SIG-M5 treated with dmso at 0.1 percent for 504 hours (cell line): ENCODE measurements around the gene FIGN.

Source experiments
- DNase-seq: peaks from one replicate; lab custom pipeline; 2025; ENCODE audit not compliant: unreplicated experiment; lab: John Stamatoyannopoulos, UW

FIGN gene

DNA sequence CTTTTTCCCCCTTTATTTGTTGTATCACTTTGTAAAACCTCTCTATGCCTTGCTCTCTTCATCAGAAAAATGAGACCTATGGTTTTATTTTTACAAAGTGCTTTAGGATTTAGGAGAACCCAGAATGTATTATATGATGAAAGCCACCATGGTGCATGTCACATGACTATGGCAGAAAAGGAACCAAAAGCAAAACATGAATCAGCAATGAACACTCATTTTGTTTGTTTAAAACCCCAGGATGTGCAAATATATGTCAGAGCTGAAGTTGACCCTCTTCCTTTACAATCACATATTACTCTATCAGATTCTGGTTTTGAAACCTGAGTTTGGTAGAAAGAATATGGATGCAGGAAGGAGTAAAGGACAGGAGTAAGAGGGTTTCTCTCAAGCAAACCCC, 70.0 kb downstream of the FIGN start:
- no peak for DNase-seq

DNA sequence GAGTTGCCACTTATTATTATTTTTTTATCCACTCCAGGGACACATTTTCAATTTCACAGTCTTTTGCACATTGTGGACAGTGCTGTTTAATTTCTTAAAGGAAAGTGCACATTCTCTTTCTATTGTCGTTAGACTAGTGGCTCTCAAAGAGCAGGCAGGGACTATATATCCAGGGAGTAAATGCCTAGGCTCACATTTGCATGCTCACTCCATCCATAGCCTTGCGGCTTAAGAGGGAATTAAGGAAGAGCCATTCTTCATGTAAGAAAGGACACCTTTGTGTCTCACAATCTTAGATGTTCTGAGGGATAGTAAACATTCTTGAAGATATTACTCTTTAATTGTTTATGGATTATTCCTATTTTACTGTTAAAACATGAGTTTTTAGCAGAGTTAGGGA, 70.8 kb downstream of the FIGN start:
- no peak for DNase-seq

DNA sequence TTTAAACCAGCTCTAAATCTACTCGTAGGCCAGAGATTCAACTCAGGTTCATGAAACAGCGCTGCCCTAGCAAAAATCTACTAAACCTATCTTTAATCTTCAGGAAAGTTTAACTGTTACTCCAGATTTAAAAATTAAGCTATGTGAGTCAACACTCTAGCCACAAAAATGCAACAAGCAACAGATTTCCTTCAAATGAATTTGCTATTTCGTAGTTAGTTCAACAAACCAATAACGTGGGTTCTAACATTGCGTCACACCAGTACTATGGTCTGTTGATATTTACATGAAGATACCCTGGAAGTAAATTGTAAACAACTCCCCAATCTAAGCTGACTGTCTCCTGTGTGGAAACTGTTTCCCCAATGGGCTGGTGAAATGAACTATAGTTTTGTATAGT, 71.2 kb downstream of the FIGN start:
- DNase-seq = no peak

DNA sequence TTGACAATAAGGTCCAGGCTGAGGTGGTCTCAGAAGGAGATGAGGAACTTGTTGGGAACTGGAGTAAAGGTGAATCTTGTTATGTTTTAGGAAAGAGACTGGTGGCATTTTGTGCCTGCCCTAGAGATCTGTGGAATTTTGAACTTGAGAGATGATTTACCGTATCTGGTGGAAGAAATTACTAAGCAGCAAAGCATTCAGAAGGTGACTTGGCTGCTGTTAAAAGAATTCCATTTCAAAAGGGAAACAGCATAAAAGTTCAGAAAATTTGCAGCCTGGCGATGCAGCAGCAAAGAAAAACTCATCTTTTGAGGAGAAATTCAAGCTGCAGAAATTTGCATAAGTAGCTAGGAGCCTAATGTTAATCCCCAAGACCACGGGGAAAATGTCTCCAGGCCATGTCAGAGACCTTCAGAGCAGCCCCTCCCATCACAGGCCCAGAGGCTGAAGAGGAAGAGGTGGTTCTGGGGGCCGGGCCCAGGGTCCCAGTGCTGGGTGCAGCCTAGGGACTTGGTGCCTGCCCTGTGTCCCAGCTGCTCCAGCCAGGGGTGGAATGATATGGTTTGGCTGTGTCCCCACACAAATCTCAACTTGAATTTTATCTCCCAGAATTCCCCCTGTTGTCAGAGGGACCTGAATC, 73.5 kb downstream of the FIGN start:
- no peak for DNase-seq

DNA sequence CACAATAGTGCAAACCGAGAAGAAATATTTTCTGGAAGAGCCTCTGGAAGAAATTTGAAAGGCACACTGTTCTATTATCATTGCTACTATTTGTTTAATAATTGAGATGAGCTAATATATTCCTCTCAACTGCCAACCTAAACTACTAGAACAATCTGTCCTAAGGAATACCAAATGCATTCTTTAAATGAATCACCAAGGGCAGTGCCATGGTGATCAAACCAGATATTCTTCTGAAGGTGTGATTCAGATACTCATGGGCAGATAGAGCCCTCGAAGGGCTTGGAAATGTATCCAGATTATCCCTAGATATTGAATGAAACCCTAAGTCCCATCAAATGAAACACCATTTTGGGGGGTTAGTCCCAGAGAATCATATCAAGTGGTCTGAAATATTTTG, 76.6 kb downstream of the FIGN start:
- DNase-seq = no peak

DNA sequence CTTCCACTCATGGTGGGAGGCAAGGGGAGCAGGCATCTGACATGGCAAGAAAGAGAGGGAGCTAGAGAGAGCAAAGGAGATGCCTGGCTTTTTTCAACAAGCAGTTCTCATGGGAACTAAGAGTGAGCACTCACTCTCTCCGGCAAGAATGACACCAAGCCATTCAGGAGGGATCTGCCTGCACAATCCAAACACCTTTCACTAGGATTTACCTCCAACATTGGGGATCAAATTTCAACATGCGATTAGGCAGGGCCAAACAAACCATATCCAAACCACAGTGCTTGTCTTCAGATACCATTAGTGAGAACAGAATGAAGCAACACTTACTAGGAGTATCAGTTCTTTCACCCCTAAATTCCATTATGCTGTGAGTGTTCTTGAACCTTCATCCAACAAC, 77.3 kb downstream of the FIGN start:
- DNase-seq = no peak

DNA sequence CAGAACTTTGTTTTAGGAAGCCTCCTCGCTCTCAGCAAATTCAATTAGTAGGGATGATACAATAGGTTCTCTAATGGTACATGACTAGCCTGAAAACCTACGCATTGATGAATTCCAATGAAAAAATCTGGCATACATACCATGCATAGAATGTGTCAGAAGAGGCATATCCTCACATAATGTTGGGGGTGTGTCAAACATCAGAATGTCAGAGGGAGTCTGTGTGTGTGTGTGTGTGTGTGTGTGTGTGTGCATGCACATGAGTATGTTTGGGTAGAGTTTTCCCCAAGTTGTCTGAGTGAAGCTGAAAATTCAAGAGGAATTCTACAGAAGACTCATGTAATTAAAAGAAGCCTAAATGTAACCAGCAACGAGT, 78.5 kb downstream of the FIGN start:
- no peak for DNase-seq

DNA sequence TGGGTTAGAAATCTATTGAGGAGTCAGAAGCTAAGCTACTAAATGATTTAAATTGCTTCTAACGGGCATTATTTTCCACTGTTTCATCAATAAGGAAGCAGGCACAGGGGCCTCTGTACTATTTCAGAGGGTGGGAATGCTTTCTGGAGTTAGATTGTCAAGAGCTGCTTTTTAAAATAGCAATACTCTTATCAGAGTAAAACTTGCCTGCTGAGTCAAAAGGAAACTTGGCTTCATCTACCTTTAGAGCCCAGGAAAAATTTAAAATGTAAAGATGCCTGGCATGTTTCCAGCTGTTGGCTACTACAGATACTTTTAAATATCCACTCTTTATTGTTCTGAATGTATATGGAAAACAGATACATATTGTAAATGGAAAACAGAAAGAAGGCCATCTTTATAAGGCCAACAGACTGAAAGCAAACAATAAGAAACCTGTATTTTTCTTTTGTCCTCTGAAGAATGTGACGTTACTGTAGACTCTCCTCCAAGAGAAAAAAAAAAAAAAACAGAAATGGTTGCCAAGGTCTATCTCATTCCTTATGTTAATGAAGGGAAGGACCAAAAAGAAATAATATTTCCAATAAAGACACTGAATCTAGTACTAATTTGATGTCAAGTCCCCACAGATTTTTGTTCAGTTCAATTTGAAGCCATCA, 79.1 kb downstream of the FIGN start:
- DNase-seq = no peak

DNA sequence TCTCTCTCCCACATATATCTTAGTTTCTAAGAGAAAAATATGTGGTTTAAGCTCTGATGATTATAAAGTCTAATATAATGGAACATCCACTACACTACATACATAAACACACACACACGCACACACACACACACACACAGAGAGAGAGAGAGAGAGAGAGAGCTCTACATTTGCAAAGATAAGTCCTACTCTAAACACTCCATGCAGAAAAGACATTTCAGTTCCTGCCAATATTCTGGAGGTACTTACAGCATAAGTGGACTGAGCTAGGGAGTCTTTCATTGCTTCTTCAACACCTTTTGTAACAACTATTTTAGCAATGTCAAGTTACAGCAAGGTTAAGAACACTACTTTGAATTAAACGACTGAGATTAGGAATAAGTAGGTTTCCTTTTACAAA, 80.1 kb downstream of the FIGN start:
- no peak for DNase-seq

DNA sequence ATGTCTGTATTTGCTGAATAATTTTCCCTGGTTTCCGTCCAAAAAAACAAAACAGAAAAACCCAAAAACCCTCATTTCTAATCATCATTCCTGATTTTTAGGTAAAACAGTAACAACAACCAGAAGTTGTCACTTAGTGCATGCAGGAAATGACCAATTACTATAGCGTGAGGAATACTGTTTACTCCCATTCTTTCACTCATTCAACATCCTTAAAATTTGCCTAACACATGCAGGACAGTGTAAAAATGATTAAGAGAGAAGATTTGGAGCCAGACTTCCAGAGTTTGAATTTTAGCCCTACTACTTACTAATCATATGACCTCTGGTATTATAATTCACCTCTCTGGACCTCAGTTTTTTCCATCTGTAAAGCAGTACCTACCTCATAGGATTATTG, 83.1 kb downstream of the FIGN start:
- no peak for DNase-seq

DNA sequence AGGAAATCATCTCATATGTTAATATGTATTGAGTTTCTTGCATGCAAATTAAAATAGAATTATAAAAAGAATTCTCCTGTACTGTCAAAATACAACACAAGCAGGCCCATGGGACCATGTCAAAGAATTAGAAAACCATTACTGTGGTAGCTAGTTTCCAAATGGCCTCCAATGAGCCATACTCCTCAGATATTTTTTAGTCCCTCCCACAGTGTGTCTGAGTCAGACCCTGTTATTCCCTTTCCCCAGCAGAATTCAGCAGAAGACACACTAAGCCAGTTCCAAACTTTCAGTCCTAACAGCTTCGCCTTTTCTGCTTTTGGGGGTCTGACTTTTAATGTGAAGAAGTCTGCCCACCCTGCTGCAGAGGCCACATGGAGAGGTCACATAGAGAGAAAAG, 86.7 kb downstream of the FIGN start:
- DNase-seq = no peak

DNA sequence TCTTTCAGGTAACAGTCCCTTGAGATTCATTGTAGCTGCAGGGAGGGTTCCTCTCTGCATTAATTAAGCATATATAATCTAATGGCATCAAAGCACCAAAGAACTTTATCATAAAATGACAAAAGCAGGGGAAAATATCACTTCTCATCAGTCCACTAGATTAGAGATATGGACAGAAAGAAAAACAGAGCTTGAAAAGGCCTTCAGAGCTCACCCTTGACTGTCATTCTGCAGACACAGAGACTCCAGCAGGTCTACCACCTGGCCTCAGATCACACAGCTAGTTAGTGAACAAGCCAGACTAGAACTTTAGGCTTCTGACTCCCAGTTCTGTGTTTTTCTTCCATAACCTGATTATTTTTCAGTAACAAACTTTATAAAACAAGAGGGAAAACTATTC, 88.5 kb downstream of the FIGN start:
- DNase-seq = no peak

DNA sequence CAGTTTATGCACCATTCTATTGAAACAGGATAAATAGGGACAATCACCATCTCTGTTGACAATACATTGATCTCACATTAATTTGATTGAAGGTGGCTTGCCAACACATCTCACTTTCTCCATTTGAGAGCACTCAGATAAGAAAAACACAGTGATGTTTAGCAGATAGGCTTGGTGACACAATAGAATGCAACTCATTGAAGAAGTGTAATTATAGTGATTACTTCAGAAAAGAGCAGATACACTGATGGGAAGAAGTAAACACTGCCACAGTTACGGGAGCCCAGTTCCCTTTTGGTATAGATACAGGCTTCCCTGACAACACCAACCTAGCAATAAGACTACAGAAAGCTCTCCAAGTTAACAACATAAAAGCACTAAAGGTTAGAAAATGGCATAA, 89.1 kb downstream of the FIGN start:
- DNase-seq = no peak

DNA sequence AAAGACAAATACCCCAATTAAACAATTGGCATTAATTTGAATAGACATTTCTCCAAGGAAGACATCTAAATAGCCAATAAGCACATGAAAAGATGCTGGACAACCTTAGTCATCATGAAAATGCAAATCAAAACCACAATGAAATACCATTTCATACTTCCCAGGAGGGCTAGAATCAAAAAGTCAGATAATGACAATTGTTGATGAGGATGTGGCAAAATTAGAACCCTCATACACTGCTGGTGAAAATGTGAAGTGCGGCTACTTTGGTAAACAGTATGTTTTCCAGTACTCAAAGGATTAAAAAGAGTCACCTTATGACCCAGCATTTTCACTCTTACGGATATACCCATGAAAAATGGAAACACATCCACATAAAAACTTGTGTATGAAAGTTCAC, 91.6 kb downstream of the FIGN start:
- no peak for DNase-seq

DNA sequence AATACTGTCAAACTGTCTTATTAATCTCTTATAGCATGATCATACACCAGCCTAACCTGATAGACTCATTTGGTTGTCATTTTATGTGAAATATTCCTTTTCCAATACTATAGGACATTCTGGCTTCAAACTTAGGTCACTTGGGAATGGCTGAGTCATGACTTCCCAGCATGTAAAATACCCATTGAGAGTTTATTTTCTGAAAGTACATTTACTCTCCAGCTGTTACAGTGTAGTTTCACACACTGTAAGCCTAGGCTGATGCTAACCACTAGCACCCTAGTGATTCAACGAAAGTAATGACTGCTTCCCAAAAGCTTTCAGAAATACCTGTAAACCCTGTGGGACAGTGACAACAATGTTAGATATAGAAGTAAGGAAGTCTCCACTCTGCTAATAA, 93.8 kb downstream of the FIGN start:
- no peak for DNase-seq

DNA sequence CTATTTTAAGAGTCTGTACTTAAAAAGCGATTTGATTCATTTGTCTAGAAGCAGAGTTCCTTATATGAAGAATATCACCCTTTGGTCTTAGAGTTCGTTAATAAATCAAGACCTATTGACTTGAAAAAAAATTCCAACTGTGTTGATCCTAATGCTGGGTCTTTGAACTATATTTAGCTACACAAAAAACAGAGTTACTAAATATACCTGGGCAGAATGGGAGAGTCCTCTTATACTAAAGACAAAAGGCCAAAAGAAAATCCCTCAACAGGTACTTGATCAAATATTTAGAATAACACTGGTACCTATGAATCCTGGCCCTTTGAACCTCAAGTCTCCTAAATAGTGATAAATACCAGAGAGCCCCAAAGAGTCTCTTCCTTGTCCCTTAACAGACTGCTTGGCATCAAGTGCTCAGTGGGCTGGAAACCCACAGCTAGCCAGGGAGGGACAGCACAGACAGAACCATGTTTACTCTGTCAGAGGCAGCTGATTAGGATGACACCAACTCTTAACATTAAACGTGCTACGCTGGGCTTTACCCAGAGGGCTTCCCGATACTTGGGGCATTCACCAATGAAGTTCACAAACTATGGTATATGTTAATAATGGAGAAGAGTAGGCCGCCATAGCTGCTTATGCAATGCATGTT, 95.1 kb downstream of the FIGN start:
- DNase-seq = no peak

DNA sequence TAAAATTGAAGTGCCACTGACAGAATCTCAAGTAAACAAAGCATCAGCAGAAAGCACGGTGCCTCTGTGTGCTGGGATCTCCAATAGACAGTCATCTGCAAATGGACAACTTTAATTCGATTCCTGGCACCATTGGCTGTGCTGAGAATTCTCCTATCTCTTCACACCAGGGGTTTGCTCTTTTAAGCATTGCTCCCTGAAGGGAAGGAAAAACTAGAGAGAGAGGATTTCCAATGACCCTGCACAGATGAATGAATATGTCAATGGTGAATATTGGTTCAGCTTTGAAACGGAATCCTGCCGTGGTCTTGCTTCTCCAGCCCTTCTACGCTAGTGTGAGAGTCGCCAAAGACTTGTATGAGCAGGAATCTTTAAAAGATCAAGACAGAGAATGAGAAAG, 97.9 kb downstream of the FIGN start:
- DNase-seq = no peak

DNA sequence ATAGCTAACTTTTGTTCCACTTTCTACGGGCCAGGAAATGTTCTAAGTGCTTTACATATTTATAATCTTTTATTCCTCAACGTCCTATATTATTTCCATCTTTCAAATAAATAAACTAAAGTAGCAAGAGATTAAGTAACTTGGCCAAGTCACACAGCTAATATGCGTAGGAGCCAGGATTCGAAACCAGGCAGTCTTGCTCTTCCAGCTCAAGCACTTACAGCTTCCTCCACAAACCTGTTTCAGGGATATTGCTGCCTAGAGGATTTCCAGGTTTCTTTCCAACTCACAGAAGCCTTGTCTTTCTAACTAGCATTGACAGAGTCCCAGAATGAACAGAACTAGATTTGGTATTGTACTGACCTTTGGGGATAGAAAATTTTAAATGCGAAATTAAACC, 102.5 kb downstream of the FIGN start:
- DNase-seq = no peak

DNA sequence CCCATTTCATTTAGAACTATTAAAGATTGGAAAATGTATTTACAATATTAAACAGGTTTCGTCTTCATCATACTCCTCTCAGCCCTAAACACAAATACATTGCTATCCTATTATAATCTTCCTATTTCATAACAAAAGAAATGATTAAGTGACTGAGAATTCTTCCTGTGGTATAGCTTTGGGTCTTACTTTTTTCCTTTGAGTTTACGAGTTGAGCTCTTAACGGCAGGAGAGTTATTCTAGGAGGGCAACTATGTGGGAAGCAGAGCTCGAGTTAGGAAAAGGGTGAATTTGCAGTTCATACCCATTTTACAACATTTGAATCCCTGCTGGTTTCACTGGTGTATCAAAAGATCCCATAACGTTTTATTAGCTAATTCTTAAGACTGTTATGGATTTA, 105.0 kb downstream of the FIGN start:
- DNase-seq = no peak

DNA sequence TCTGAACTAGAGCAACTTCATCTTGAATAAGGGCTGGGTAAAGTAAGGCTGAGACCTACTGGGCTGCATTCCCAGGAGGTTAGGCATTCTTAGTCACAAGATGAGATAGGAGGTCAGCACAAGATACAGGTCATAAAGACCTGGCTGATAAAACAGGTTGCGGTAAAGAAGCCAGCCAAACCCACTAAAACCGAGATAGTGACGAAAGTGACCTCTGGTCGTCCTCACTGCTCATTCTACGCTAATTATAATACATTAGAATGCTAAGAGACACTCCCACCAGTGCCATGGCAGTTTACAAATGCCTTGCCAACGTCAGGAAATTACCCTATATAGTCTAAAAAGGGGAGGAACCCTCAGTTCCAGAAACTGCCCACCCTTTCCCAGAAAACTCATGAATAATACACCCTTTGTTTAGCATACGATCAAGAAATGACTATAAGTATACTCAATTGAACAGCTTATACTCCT, 109.1 kb downstream of the FIGN start:
- no peak for DNase-seq

DNA sequence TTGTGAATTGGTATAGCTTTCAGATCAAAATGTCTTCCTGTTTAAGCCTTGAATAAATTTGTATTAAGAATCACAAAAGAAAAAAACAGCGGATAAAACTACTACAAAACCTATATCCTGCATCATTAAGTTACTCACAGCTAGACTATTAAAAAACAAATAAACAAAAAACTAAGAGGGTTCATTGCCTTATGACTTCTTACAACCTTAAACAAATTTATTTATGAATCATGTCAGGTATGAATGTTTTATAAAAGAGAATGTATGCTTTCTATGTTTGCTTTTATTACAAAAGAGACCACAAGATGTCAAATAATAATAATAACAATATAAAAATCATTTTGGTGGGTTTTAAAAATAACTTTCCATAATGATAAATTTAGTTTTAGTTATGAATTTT, 109.6 kb downstream of the FIGN start:
- DNase-seq = no peak

DNA sequence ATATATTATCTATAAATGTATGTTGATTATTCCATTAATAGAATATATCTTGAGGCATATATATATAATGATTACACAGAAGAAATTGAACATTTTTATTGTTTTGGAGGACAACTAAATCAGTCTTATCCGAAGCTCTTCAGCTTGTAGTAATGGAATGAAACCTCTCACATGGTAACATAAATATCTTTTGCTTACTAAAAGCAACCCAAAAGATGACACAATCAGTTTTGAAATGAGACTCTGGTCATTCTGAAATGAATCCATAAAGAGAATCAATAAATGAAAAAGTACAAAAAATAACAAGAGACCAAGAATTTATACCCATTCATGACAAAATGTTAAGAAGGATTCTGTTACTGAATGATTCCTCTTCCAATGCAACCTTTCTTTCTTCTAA, 110.2 kb downstream of the FIGN start:
- no peak for DNase-seq
